ENCODE results near the gene CDH23.

- TF ChIP-seq CTCF (IDR thresholded peaks at IDR 0.05), result no peak
- no peak for TF ChIP-seq POLR2A (IDR thresholded peaks at IDR 0.05)
These were observed 314.4 kb downstream of the CDH23 start for GRCh38 chr10:71711052-71711623.
